ENCODE data around the gene MMP23B. TPM values are rescaled to one million over a fixed set of nuclear protein-coding genes. Genes with fewer than 3 reads are reported as not detected.

MMP23B gene
- total RNA-seq, 1 donor from 2014 or later: 30.7 TPM

GRCh38 chr1:1602968-1603506, 28.9 kb upstream of the MMP23B start:
- DNase-seq: no peak

GRCh38 chr1:1603671-1604373, 28.2 kb upstream of the MMP23B start:
- DNase-seq: no peak

- DNase-seq: no peak
These were observed 27.5 kb upstream of the MMP23B start for GRCh38 chr1:1604374-1605033.

- no peak for DNase-seq
These were observed 26.9 kb upstream of the MMP23B start for GRCh38 chr1:1605034-1605591.

- DNase-seq: no peak
These were observed 26.2 kb upstream of the MMP23B start for GRCh38 chr1:1605724-1606123.

GRCh38 chr1:1606232-1606631, 25.7 kb upstream of the MMP23B start:
- DNase-seq: no peak

- DNase-seq: no peak
These were observed 22.0 kb upstream of the MMP23B start for GRCh38 chr1:1609822-1610485.

GRCh38 chr1:1610796-1611195, 21.2 kb upstream of the MMP23B start:
- no peak for DNase-seq

- no peak for DNase-seq
These were observed 19.9 kb upstream of the MMP23B start for GRCh38 chr1:1612104-1612400.

- DNase-seq: no peak
These were observed 18.4 kb upstream of the MMP23B start for GRCh38 chr1:1613509-1614082.

GRCh38 chr1:1614204-1614953, 17.6 kb upstream of the MMP23B start:
- DNase-seq: no peak

GRCh38 chr1:1614954-1615255, 17.1 kb upstream of the MMP23B start:
- no peak for DNase-seq

- DNase-seq: peak; percentile 97
These were observed 16.5 kb upstream of the MMP23B start, which contains the start of gene MIB2 for GRCh38 chr1:1615256-1616044. TSS of gene MIB2 (plus strand) at chr1:1615500. CDS start at chr1:1623453, 7,953 bp downstream.

- DNase-seq: no peak
These were observed 15.8 kb upstream of the MMP23B start for GRCh38 chr1:1616045-1616790.

- DNase-seq: no peak
These were observed 15.1 kb upstream of the MMP23B start for GRCh38 chr1:1616838-1617237.

- no peak for DNase-seq
These were observed 14.5 kb upstream of the MMP23B start for GRCh38 chr1:1617516-1617915.

GRCh38 chr1:1617925-1618324, 14.0 kb upstream of the MMP23B start:
- no peak for DNase-seq

GRCh38 chr1:1618396-1619068, 13.4 kb upstream of the MMP23B start:
- DNase-seq: no peak

- no peak for DNase-seq
These were observed 12.0 kb upstream of the MMP23B start for GRCh38 chr1:1619917-1620361.
